ENCODE measurements around the gene SHF. TPM values are rescaled to one million over a fixed set of nuclear protein-coding genes. Genes with fewer than 3 reads are reported as not detected.

The SHF gene
- total RNA-seq, 1 experiment from 2014 or later: 21.7 TPM

GRCh38 chr15:45122719-45123118 lies 65.0 kb downstream of the SHF start:
- no peak overlapping the region; a peak in 1 of 7 replicates for H3K27ac Mint-ChIP-seq
- no peak overlapping the region for H3K18ac ChIP-seq (ENCODE audit: insufficient read length, low read depth, low read length)

More at GRCh38 chr15:45122719-45123118, 65.0 kb downstream of the SHF start:
- Histone ChIP-seq H3K56ac (ENCODE audit: insufficient read length, low read depth, low read length) (no peak overlapping the region), H4K91ac (ENCODE audit: insufficient read length, low read depth, low read length) (no peak overlapping the region), H3K4me1 (ENCODE audit: insufficient read depth, low read length) (no peaks in the 10 kb centered on the region), H3K27me3 (ENCODE audit: insufficient read depth, low read length) (peaks cover 15% of the 10 kb centered on the region; the same call in 1 of the 2 replicates), H2BK5ac (ENCODE audit: insufficient read length, low read length) (no peak overlapping the region), H4K5ac (ENCODE audit: insufficient read length, low read depth, low read length) (no peak overlapping the region), H4K20me1 (ENCODE audit: control insufficient read depth, insufficient read depth, insufficient read length) (no peaks in the 10 kb centered on the region), H3K4ac (ENCODE audit: low read depth, low read length) (no peak overlapping the region), H2AFZ (ENCODE audit: low read length) (no peak overlapping the region), H2BK15ac (ENCODE audit: low read depth, low read length) (no peak overlapping the region), H3K9ac (ENCODE audit: extremely low read depth, insufficient read length, low read length) (no peak overlapping the region), H3K79me1 (ENCODE audit: insufficient read depth, low read depth, low read length, poor library complexity, severe bottlenecking) (no peaks in the 10 kb centered on the region), H3T11ph (ENCODE audit: low read length) (no peak overlapping the region), H3K14ac (ENCODE audit: insufficient read depth, low read length) (no peak overlapping the region), H3K27ac (ENCODE audit: insufficient read length, low read depth, low read length) (no peak overlapping the region), H4K8ac (replicated peaks; ENCODE audit: insufficient read length, low read depth, low read length) (no peak overlapping the region), H2AK5ac (ENCODE audit: insufficient read length, low read length) (no peak overlapping the region), H3K4me2 (ENCODE audit: insufficient read depth, insufficient read length, low read length) (no peak overlapping the region), H3K23me2 (ENCODE audit: insufficient read length, low read depth, low read length, poor library complexity, severe bottlenecking) (peaks cover 2% of the 10 kb centered on the region), H3K79me2 (ENCODE audit: insufficient read depth, low read length) (no peaks in the 10 kb centered on the region), H2BK120ac (ENCODE audit: low read depth, low read length, poor library complexity, severe bottlenecking) (no peak overlapping the region), H2BK12ac (ENCODE audit: insufficient read length, low read depth, low read length) (no peak overlapping the region), H3K23ac (ENCODE audit: insufficient read length, low read depth, low read length) (no peak overlapping the region), H3K9me3 (ENCODE audit: control insufficient read depth, low read depth, low read length) (no peaks in the 10 kb centered on the region), H2BK20ac (ENCODE audit: low read depth, low read length, poor library complexity, severe bottlenecking) (no peak overlapping the region)
- no peak for DNase-seq
- H3K36me3 Mint-ChIP-seq (ENCODE audit: insufficient read depth in 1 of 3, low read depth in 3 of 3): no peaks in the 10 kb centered on the region; a peak in 2 of 7 replicates
- no peaks in the 10 kb centered on the region; a peak in 1 of 5 replicates for H3K9me3 Mint-ChIP-seq
- peaks cover 79% of the 10 kb centered on the region for H3K27me3 Mint-ChIP-seq (ENCODE audit: low read depth)
- no peak overlapping the region for H3K4me3 Mint-ChIP-seq
- TF ChIP-seq CTCF (conservative IDR thresholded peaks at IDR 0.05): no peak
- H3K4me1 Mint-ChIP-seq: peaks cover 2 to 5% of the 10 kb centered on the region in 2 experiments; a peak in 3 of 4 replicates
- no CpG with 5 or more reads among the region's 7 CpGs for WGBS (ENCODE audit: extremely low coverage, insufficient read length, low lambda C conversion rate)
